B cell (primary cell): ENCODE results near the gene PRR3.
"Not testable (repeated sequence)": the region's sequence is repeated elsewhere in the genome, so short reads cannot be mapped to it uniquely, and the experiment has no call there.

ENCODE experiments used
- CTCF ChIP-seq: fragments of 200-600 bp; IDR thresholded peaks from one replicate; pipeline ENCODE4 v1.8.0; 2022; ENCODE audit warnings: antibody characterized with exemption, mild to moderate bottlenecking
- EZH2 ChIP-seq: IDR thresholded peaks from 2 replicates; pipeline ENCODE4 v1.6.1; 2012; ENCODE audit warnings: borderline replicate concordance, low read depth, mild to moderate bottlenecking, moderate library complexity, low read length; ENCODE audit not compliant: insufficient read depth, poor library complexity, severe bottlenecking

GRCh38 chr6:30521082-30521481 lies 36.0 kb upstream of the PRR3 start:
- TF ChIP-seq EZH2, CTCF: not testable (repeated sequence)
